Kidney glomerular epithelial cell (primary cell): ENCODE measurements around the gene SF3B5.
A peak's percentile ranks its signal among the peaks of the same experiment; 100 is the strongest.
"Not testable (repeated sequence)": the region's sequence is repeated elsewhere in the genome, so short reads cannot be mapped to it uniquely, and the experiment has no call there.

Experiments used
- DNase-seq: peaks from one replicate; lab custom pipeline; 2025; lab: John Stamatoyannopoulos, UW

The SF3B5 gene

GRCh38 chr6:144104898-144105487 lies 9.6 kb upstream of the SF3B5 start:
- DNase-seq, result peak; percentile 75

- DNase-seq, result no peak
Measured at GRCh38 chr6:144104488-144104887, 9.1 kb upstream of the SF3B5 start.

DNA sequence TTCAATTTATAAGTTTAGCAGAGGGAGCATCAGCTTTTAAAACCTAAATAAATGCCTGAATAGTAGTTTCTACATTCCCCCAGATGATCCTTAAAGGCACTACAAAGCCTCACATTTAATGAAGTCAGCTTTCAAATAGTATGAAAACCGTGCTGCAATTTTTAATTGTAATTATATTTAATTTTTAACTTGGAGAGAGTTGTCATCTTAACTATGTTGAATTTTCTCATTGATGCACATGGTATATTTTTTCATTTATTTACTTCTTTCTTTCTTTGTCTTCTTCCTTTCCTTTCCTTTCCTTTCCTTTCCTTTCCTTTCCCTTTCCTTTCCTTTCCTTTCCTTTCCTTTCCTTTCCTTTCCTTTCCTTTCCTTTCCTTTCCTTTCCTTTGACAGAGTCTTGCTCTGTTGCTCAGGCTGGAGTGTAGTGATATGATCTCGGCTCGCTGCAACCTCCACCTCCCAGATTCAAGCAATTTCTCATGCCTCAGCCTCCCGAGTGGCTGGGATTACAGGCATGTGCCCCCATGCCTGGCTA lies 7.7 kb upstream of the SF3B5 start:
- DNase-seq, result no peak

- DNase-seq, result no peak
Measured at GRCh38 chr6:144098993-144099392, 3.6 kb upstream of the SF3B5 start.

- no peak for DNase-seq
Measured at GRCh38 chr6:144094731-144095133, 641 bp downstream of the SF3B5 start.

GRCh38 chr6:144093658-144094057 lies 1.7 kb downstream of the SF3B5 start:
- DNase-seq, result no peak

- DNase-seq, result no peak
Measured at GRCh38 chr6:144093236-144093635, 2.1 kb downstream of the SF3B5 start.

DNA sequence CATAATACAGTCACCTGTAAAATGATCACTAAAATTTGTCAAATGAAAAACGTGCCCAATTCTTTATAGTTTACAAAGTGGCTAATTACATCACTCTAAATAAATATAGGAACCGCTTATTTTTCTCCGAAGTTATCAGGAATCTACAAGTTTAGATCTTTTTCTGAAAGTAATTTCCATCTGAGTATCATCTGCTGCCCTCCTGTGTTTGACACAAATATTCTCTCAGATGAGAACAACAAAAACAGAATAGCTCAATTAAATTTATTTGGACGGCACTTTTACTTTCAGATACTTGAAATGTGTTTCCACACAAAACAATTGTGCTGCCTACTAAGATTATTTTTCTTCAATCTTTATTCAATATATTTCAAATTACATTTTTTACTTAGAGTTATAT lies 5.0 kb downstream of the SF3B5 start:
- no peak for DNase-seq

DNA sequence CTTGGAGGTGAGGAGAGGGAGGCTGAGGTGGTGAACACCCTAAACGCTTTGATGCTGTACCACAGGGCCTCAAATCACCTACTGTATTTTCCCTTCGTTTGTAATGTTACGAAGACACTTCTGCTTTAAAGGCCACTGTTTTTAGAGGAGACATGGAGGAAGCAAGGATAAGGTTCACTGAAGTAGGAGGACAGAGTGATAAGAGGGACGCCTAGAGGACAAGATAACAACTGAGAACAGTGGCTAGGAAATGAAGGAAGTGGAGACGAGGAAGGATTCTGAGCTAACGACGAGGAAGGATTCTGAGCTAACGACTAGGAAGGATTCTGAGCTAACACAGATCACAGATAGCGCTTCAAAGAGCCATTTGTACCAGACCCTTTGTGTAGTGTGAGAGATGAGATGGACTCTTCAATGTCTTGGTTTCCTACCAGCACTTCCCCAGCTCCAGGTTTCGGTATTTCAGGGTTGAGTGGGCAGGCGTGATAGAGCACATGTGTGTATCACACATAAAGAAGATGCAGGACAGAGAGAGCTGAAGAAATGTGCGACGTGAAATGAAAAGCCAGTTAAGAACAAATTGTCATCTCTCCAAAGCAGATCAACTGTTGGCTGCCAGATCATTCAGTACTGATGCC lies 7.5 kb downstream of the SF3B5 start:
- DNase-seq, result no peak

- DNase-seq, result no peak
Measured at GRCh38 chr6:144086959-144087358, 8.4 kb downstream of the SF3B5 start.

- no peak for DNase-seq
Measured at GRCh38 chr6:144083172-144083571, 12.2 kb downstream of the SF3B5 start.

DNA sequence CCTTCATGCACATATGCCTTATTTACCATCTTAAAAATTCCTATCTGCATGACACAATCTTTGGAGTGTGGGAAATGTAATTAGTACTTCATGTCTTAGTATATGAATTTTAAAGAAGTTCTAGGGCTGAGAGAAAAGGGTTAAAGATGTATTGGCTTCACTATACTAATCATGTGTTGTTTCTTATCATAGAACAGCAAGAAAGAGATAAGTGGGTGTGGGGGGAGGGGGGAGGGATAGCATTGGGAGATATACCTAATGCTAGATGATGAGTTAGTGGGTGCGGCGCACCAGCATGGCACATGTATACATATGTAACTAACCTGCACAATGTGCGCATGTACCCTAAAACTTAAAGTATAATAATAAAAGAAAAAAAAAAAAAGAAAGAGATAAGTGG lies 13.0 kb downstream of the SF3B5 start:
- not testable (repeated sequence) for DNase-seq

DNA sequence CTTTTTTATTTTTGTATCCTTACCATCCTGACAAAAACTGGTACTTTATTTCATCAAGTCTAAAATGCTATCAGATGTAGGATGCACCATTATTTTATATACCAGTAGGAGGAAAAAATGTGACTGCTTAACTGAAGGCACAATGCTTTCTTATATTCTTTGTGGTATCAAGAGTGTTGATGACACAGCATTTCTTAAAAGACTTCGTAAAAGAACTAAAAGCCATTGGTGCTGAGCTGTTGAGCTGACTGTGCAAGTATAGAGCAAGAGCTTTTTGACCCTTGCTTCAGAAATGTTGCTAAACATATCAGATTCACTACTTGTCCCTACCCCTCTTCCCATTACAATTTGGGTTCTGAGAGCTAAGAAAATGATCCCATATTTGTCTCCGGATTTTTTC lies 17.5 kb downstream of the SF3B5 start:
- DNase-seq, result no peak

DNA sequence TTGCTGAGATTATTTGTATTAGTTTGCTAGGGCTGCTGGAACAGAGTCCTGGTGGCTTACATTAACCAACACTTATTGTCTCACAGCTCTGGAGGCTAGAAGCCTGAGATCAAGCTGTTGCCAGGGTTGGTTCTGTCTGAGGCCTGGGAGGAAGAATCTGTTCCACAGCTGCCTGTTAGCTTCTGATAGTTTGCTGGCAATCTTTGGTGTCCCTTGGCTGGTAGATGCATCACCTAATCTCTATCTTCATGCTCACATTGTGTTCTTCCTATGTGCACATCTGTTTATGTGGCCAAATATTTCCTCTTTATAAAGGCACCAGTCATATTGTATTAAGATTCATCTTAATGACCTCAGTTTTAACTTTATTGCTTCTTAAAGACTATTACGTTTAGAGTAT lies 19.5 kb downstream of the SF3B5 start:
- DNase-seq, result no peak

GRCh38 chr6:144075187-144075586 lies 20.2 kb downstream of the SF3B5 start:
- no peak for DNase-seq

DNA sequence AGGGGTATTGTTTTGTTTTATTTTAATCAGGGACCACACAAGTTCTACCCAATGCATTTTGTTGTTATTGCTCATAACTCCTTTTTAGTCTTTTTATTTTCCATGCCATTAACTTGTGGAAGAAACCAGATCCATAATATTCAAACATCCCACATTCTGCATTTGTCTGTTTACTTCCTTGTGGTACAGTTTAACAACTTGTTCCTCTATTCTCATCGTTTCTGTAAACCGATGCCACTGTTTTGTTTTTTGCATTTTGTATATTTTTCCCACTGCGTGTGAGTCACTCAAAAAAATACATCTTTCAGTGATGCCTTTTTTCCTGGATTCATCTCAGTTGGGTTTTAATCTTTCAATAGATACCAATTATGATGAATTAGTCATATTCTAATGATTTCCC lies 22.3 kb downstream of the SF3B5 start:
- no peak for DNase-seq

DNA sequence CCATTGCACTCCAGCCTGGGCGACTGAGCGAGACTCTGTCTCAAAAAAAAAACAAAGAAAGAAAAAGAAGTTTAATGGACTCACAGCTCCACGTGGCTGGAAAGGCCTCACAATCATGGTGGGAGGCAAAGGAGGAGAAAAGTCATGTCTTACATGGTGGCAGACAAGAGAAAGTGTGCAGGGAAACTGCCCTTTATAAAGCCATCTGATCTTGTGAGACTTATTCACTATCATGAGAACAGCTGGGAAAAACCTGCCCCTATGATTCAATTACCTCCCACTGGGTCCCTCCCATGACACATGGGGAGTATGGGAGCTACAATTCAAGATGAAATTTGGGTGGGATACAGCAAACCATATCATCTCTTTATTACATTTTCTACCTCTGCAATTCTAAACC lies 25.9 kb downstream of the SF3B5 start:
- no peak for DNase-seq

DNA sequence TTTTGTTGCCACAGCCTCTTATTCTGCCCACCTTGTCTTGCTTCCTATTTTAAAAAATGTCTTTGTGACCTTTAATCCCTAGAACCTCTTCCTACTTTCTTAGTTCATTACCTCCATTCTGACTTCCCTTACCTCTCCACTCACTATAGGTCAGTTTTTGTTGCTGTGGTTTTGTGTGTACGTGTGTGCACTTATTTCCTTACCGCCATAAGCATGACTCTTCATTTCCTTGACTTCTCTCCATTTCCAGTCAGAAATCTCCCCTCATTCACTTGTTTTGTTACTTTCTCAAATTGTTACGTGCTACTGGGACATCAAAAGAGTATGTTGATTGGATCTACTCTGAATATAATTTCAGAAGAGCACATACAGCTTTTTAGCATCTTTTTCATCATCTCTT lies 26.6 kb downstream of the SF3B5 start:
- DNase-seq, result no peak

- no peak for DNase-seq
Measured at GRCh38 chr6:144066741-144067484, 28.5 kb downstream of the SF3B5 start.

GRCh38 chr6:144066255-144066654 lies 29.1 kb downstream of the SF3B5 start:
- no peak for DNase-seq

DNA sequence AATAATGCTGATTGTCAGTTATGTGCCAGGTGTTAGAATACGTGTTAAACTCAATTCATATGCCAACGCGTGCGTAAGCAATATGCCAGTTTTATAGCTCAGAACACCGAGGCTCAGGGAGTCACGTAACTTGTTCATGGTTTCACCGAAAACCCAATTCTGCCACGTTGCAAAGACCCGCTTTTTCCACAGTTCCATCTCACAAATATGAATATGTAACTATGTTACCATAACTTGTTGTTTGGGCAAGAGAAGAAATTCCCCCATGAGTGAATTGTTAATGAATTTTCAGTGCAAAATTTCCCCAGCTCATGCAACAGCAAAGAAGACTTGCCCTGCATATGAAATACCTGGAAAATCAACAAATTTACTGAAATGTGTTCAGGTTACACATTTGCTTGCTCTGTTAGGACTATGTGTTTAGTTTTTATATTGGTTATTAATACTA lies 30.1 kb downstream of the SF3B5 start:
- no peak for DNase-seq

DNA sequence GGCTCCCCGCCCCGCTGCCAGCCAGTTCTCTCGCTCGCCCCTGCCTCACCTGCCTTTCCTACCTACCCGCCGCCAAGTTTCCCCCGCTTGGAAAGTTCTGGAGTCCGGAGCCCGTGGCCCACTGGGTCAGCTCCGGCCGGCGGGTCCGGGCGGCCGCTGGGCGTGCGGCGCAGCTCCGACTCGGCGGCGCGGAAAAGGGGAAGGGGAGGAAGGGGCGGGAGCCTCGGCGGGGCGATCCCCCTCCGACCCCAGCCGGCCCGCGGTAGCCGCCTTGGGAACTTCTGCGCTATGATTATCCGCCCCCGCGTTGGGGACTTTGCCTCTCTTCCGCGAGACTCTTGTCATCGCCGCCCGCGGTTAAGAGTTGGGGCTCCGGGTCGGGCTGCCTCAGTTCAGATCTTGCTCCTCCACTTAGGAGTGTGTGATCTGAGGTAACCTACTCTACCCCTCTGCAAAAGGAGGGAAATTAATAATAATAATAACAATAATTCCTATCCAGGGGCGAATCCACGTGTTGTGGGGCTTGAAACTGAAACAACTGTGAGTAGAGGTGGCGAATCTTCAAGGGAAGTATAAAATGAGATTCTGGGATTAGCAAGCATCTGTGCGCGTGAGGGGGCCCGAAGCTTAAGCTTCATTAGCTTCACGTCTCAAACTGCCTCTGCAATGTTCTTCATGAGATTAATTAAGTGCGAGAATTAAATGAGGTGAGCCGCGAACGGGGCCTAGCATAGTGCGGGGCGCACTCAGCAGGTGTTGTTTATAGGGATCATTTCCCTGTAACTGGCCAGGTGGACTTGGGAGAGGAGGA lies 30.8 kb downstream of the SF3B5 start:
- DNase-seq, result no peak
